Trophoblast cell (in vitro differentiated cells and primary cell): ENCODE results near the gene LONP1.

ENCODE experiments used
- DNase-seq, 2 donors: peaks; one replicate each; pipeline ENCODE4 v3.0.0-alpha.2; 2016
- H2AFZ ChIP-seq: 2 replicates; pipeline ENCODE4 v1.6.1; 2013; ENCODE audit warnings: low read length, moderate library complexity, mild to moderate bottlenecking; ENCODE audit not compliant: insufficient read depth, poor library complexity
- H2AK5ac ChIP-seq: 2 replicates; pipeline ENCODE4 v1.6.1; 2013; ENCODE audit warnings: mild to moderate bottlenecking, low read length
- H2BK120ac ChIP-seq: 2 replicates; pipeline ENCODE4 v1.6.1; 2013; ENCODE audit warnings: low read length, mild to moderate bottlenecking, moderate library complexity; ENCODE audit not compliant: insufficient read depth, poor library complexity
- H2BK12ac ChIP-seq: 2 replicates; pipeline ENCODE4 v1.6.1; 2013; ENCODE audit warnings: mild to moderate bottlenecking, low read length, moderate library complexity
- H2BK5ac ChIP-seq: 2 replicates; pipeline ENCODE4 v1.6.1; 2013; ENCODE audit warnings: low read length, low read depth, moderate library complexity, mild to moderate bottlenecking; ENCODE audit not compliant: poor library complexity
- H3K14ac ChIP-seq: 2 replicates; pipeline ENCODE4 v1.6.1; 2013; ENCODE audit warnings: mild to moderate bottlenecking, low read length
- H3K18ac ChIP-seq: 2 replicates; pipeline ENCODE4 v1.6.1; 2013; ENCODE audit warnings: mild to moderate bottlenecking, low read length
- H3K23ac ChIP-seq: 2 replicates; pipeline ENCODE4 v1.6.1; 2013; ENCODE audit warnings: low read length
- H3K27ac ChIP-seq: 2 replicates; pipeline ENCODE4 v1.5.1; 2013; ENCODE audit warnings: low read depth, mild to moderate bottlenecking, inconsistent platforms, low read length, moderate library complexity
- H3K27me3 ChIP-seq: 2 replicates; pipeline ENCODE4 v1.6.1; 2013; ENCODE audit warnings: inconsistent platforms, mild to moderate bottlenecking, low read length, moderate library complexity; ENCODE audit not compliant: insufficient read depth
- H3K36me3 ChIP-seq, 2 experiments: 1 replicate in 1 of 2; 2 replicates in 1 of 2; pipeline ENCODE4 v1.6.1; 2013; ENCODE audit warnings: low read length in 2 of 2, mild to moderate bottlenecking in 2 of 2, moderate library complexity in 1 of 2; ENCODE audit not compliant: insufficient read depth in 2 of 2, control insufficient read depth in 1 of 2
- H3K4ac ChIP-seq: 2 replicates; pipeline ENCODE4 v1.6.1; 2013; ENCODE audit warnings: low read depth, mild to moderate bottlenecking, low read length, moderate library complexity
- H3K4me1 ChIP-seq, 2 experiments: 1 replicate in 1 of 2; 2 replicates in 1 of 2; pipeline ENCODE4 v1.6.1; 2013; ENCODE audit warnings: low read length in 2 of 2, mild to moderate bottlenecking in 2 of 2, moderate library complexity in 1 of 2; ENCODE audit not compliant: insufficient read depth in 2 of 2, control insufficient read depth in 1 of 2
- H3K4me2 ChIP-seq: 2 replicates; pipeline ENCODE4 v1.6.1; 2013; ENCODE audit warnings: inconsistent platforms, mild to moderate bottlenecking, low read length, moderate library complexity
- H3K4me3 ChIP-seq: 2 replicates; pipeline ENCODE4 v1.5.1; 2013; ENCODE audit warnings: mild to moderate bottlenecking, low read depth, low read length, inconsistent platforms
- H3K79me1 ChIP-seq: one replicate; pipeline ENCODE4 v1.6.1; 2013; ENCODE audit warnings: low read length
- H3K79me2 ChIP-seq: 2 replicates; pipeline ENCODE4 v1.6.1; 2013; ENCODE audit warnings: low read length, mild to moderate bottlenecking; ENCODE audit not compliant: control insufficient read depth, insufficient read depth, poor library complexity
- H3K9ac ChIP-seq: 2 replicates; pipeline ENCODE4 v1.6.1; 2013; ENCODE audit warnings: mild to moderate bottlenecking, low read length
- H3K9me3 ChIP-seq: 2 replicates; pipeline ENCODE4 v1.6.1; 2013; ENCODE audit warnings: low read depth, mild to moderate bottlenecking, control low read depth, inconsistent platforms, low read length; ENCODE audit not compliant: insufficient read depth
- H4K12ac ChIP-seq: 2 replicates; pipeline ENCODE4 v1.6.1; 2013; ENCODE audit warnings: low read depth, mild to moderate bottlenecking, low read length, moderate library complexity
- H4K8ac ChIP-seq: 2 replicates; pipeline ENCODE4 v1.6.1; 2013; ENCODE audit warnings: low read depth, mild to moderate bottlenecking, low read length, moderate library complexity
- H4K91ac ChIP-seq: one replicate; pipeline ENCODE4 v1.6.1; 2013; ENCODE audit warnings: low read depth, mild to moderate bottlenecking, low read length, moderate library complexity
- WGBS: extraction: QIAGEN DNeasy Blood & Tissue Kit; methylation state at CpG from one replicate; pipeline ENCODE4 v1.1.7; 2013; ENCODE audit warnings: missing lambda C conversion rate; ENCODE audit not compliant: insufficient read length, insufficient coverage; ENCODE audit errors: extremely low coverage; 5-methylcytosine and 5-hydroxymethylcytosine counted together

Gene LONP1

GRCh38 chr19:5680437-5681368, 39.2 kb downstream of the LONP1 start, which contains the start of the genes HSD11B1L and MICOS13:
Gene HSD11B1L (plus strand): TSS chr19:5681027. CDS start chr19:5684833, 3,806 bp downstream.
Gene MICOS13 (minus strand): TSS chr19:5680516. CDS start chr19:5680486, 30 bp downstream.
- H3K4me1 ChIP-seq, result peaks cover 13 to 15% of the 10 kb centered on the region in 2 experiments
- no CpG with 5 or more reads among the region's 94 CpGs for WGBS
- peak within 1 kb of the TSS; percentile 88 for H3K4me2 ChIP-seq
- peak within 1 kb of the TSS; percentile 92 for H2AFZ ChIP-seq
- peak within 1 kb of the TSS; percentile 94 for H3K18ac ChIP-seq
- H4K91ac ChIP-seq, result peak within 1 kb of the TSS; percentile 85
- peaks cover 12% of the 10 kb centered on the region for H3K79me2 ChIP-seq
- DNase-seq, result peak; percentile 99
- peak within 1 kb of the TSS; percentile 81 for H3K14ac ChIP-seq
- H4K8ac ChIP-seq, result peak within 1 kb of the TSS; percentile 92
- no peaks in the 10 kb centered on the region for H3K9me3 ChIP-seq
- H3K27ac ChIP-seq, result peak within 1 kb of the TSS; percentile 59
- H3K9ac ChIP-seq, result peak within 1 kb of the TSS; percentile 82
- H3K4ac ChIP-seq, result peak within 1 kb of the TSS; percentile 50
- H2BK5ac ChIP-seq, result peak within 1 kb of the TSS; percentile 91
- peaks cover 12% of the 10 kb centered on the region for H3K79me1 ChIP-seq
- H3K36me3 ChIP-seq, result peaks cover 6 to 9% of the 10 kb centered on the region in 2 experiments
- peak within 1 kb of the TSS; percentile 80 for H2AK5ac ChIP-seq
- peak within 1 kb of the TSS; percentile 85 for H3K4me3 ChIP-seq
- no peaks in the 10 kb centered on the region for H3K27me3 ChIP-seq
- peak within 1 kb of the TSS; percentile 81 for H2BK120ac ChIP-seq
- peak within 1 kb of the TSS; percentile 83 for H2BK12ac ChIP-seq
- H3K23ac ChIP-seq, result no peak within 1 kb of the TSS
- peak within 1 kb of the TSS; percentile 91 for H4K12ac ChIP-seq

- peak overlapping the region; percentile 79 for H4K8ac ChIP-seq
- H3K79me2 ChIP-seq, result peaks cover 12% of the 10 kb centered on the region
- WGBS, result no CpG with 5 or more reads among the region's 23 CpGs
These were observed 39.9 kb downstream of the LONP1 start for GRCh38 chr19:5680084-5680436.

GRCh38 chr19:5679289-5680083, 40.5 kb downstream of the LONP1 start:
- Histone ChIP-seq H3K4ac (peak overlapping the region; percentile 50), H3K27me3 (no peaks in the 10 kb centered on the region), H4K8ac (peak overlapping the region; percentile 79), H3K79me2 (peaks cover 12% of the 10 kb centered on the region), H3K23ac (no peak overlapping the region), H2BK5ac (peak overlapping the region; percentile 16), H3K18ac (peak overlapping the region; percentile 63), H3K9me3 (no peaks in the 10 kb centered on the region), H3K9ac (peak overlapping the region; percentile 80), H4K91ac (peak overlapping the region; percentile 74), H3K4me1 (peaks cover 13 to 15% of the 10 kb centered on the region in 2 experiments), H2BK12ac (no peak overlapping the region), H3K4me2 (peak overlapping the region; percentile 71), H3K27ac (no peak overlapping the region), H3K36me3 (peaks cover 6 to 9% of the 10 kb centered on the region in 2 experiments), H4K12ac (peak overlapping the region; percentile 67), H3K4me3 (peak overlapping the region; percentile 85), H2BK120ac (no peak overlapping the region), H3K79me1 (peaks cover 12% of the 10 kb centered on the region), H3K14ac (peak overlapping the region; percentile 81), H2AFZ (peak overlapping the region; percentile 74), H2AK5ac (peak overlapping the region; percentile 80)
- peak in 1 of 2 donors; percentile 37 for DNase-seq
- WGBS, result no CpG with 5 or more reads among the region's 26 CpGs

More at GRCh38 chr19:5680084-5680436, 39.9 kb downstream of the LONP1 start:
- Histone ChIP-seq H3K36me3 (peaks cover 6 to 9% of the 10 kb centered on the region in 2 experiments), H4K12ac (peak overlapping the region; percentile 67), H3K9me3 (no peaks in the 10 kb centered on the region), H2AK5ac (peak overlapping the region; percentile 80), H3K79me1 (peaks cover 12% of the 10 kb centered on the region), H3K18ac (peak overlapping the region; percentile 63), H4K91ac (peak overlapping the region; percentile 74), H2AFZ (peak overlapping the region; percentile 74), H3K4ac (peak overlapping the region; percentile 50), H2BK120ac (peak overlapping the region; percentile 16), H3K4me3 (peak overlapping the region; percentile 85), H3K27me3 (no peaks in the 10 kb centered on the region), H2BK5ac (peak overlapping the region; percentile 5), H3K14ac (peak overlapping the region; percentile 81), H3K9ac (peak overlapping the region; percentile 80), H3K27ac (no peak overlapping the region), H2BK12ac (no peak overlapping the region), H3K23ac (no peak overlapping the region), H3K4me2 (peak overlapping the region; percentile 71), H3K4me1 (peaks cover 13 to 15% of the 10 kb centered on the region in 2 experiments)
- DNase-seq, result peak in 1 of 2 donors; percentile 40
